Frontal cortex (tissue), 1 donor: ENCODE measurements around the gene CUL5. TPM values are rescaled to one million over a fixed set of nuclear protein-coding genes. Genes with fewer than 3 reads are reported as not detected.

ENCODE experiments used
- small RNA-seq: library from RNA; depleted of rRNA; stranded (forward); fragments of <200 nt; gene quantifications from one replicate; pipeline ENCODE3, GENCODE V24; 2014
- total RNA-seq: library from RNA; depleted of rRNA; stranded (reverse); fragments of >200 nt; gene quantifications from one replicate; pipeline ENCODE4 v1.2.3, GENCODE V29; 2014

Gene CUL5
- total RNA-seq, 1 donor from 2014 or later = 117 TPM

Small RNAs within 50 kb of the gene (small RNA-seq; reads per million reads assigned to genes)
- not detected for gene RF00019

Other genes starting within 250 kb of the CUL5 start
- gene SLC35F2, start 150.1 kb upstream of the CUL5 start, total RNA-seq = 51.8 TPM
- gene RAB39A, start 80.5 kb upstream of the CUL5 start, total RNA-seq = 52.2 TPM
- 115 TPM for gene ACAT1, start 112.7 kb downstream of the CUL5 start, total RNA-seq
- 33.4 TPM for gene NPAT, start 213.7 kb downstream of the CUL5 start, total RNA-seq
- 134 TPM for gene ATM, start 214.2 kb downstream of the CUL5 start, total RNA-seq